Activated CD4-positive, alpha-beta T cell treated with anti-CD3 and anti-CD28 coated beads, Interleukin-2, Interleukin-4, amounts not matched to agents 100 ng/mL and 50 ng/mL, durations not matched to agents 16 hours and 8 hours (primary cell): ENCODE measurements around the gene STAG3.
"Not testable (repeated sequence)": the region's sequence is repeated elsewhere in the genome, so short reads cannot be mapped to it uniquely, and the experiment has no call there.

Experiments
- DNase-seq: peaks from one replicate; pipeline ENCODE4 v3.0.0-alpha.2; 2020; ENCODE audit warnings: low spot score

The STAG3 gene

DNA sequence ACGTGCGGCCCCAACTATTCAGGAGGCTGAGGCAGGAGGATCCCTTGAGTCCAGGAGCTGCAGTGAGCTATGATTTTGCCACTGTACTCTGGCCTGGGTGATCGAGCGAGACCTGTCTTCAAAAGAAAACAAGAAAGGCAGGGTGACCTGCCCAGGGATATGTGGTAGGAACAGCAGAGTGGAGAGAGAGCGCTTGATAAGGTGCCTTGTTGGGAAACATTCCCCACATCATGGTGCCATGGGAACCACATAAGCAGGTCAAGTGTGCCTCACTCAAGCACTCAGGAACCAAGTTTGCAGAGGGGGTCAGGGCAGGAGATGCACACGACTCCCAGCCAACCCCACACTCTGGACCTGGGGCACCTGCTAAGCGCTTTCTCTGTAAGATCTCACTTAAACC is 79.3 kb downstream of the STAG3 start:
- no peak for DNase-seq

- not testable (repeated sequence) for DNase-seq
These were observed 82.3 kb downstream of the STAG3 start for GRCh38 chr7:100259984-100260383.

DNA sequence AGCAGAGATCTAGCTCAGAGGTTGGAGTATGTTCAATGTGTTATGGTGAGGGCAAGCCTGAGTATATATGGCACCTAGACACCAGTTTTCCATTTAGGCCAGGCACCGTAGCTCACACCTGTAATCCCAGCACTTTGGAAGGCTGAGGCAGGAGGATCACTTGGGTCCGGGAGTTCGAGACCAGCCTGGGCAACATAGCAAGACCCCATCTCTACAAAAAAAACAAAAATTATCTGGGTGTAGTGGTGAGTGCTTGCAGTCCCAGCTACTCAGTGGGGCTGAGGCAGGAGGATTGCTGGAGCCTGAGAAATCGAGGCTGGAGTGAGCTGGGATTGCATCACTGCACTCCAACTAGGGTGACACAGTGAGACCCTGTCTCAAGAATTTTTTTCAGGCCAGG is 85.2 kb downstream of the STAG3 start:
- DNase-seq = not testable (repeated sequence)
